T-cell (primary cell): ENCODE results near the gene CABP1. TPM values are rescaled to one million over a fixed set of nuclear protein-coding genes. Genes with fewer than 3 reads are reported as not detected.

Experiments
- ATAC-seq, 4 experiments: fragments of 200-7000 bp in 3 of 4; fragments of 150-1000 bp in 1 of 4; cut with Tn5 transposase; replicated peaks in 1 of 4; 1 replicate in 3 of 4; 2 replicates in 1 of 4; pipeline ENCODE4 v1.10.0; 2021; ENCODE audit warnings: moderate library complexity in 3 of 4, mild to moderate bottlenecking in 2 of 4, moderate number of reproducible peaks in 1 of 4
- CTCF ChIA-PET, 2 donors: fragments of 300-600 bp; sonication (Branson Sonifier 250); formaldehyde crosslinking; loops; one replicate each; lab custom pipeline; 2022; ENCODE audit warnings: antibody characterized with exemption in 2 of 2; lab: Charles Lee
- POLR2A ChIA-PET, 2 donors: fragments of 300-600 bp; sonication (Branson Sonifier 250); formaldehyde crosslinking; loops; one replicate each; lab custom pipeline; 2022; ENCODE audit warnings: antibody characterized with exemption in 2 of 2; lab: Charles Lee
- DNase-seq, 35 experiments: peaks; one replicate each; pipeline versions ENCODE4 v3.0.0 to v3.0.0-alpha.2; 2013 to 2023
- H3K27ac ChIP-seq: one replicate; pipeline ENCODE4 v1.5.1; 2013; ENCODE audit warnings: low read length
- H3K27me3 ChIP-seq, 2 experiments: replicated peaks in 1 of 2; 1 replicate in 1 of 2; 2 replicates in 1 of 2; pipeline versions ENCODE4 v1.6.1 to v1.7.0; 2013; ENCODE audit warnings: low read length in 1 of 2, mixed read lengths in 1 of 2; ENCODE audit not compliant: control insufficient read depth in 2 of 2, insufficient read depth in 2 of 2; ENCODE audit errors: extremely low read depth in 1 of 2
- H3K36me3 ChIP-seq, 2 donors: 1 replicate in 1 of 2; 2 replicates in 1 of 2; pipeline versions ENCODE4 v1.6.1 to v1.7.0; 2013; ENCODE audit warnings: low read length in 1 of 2; ENCODE audit not compliant: control insufficient read depth in 2 of 2, insufficient read depth in 1 of 2; ENCODE audit errors: extremely low read depth in 1 of 2
- H3K4me1 ChIP-seq, 2 experiments: 1 replicate in 1 of 2; 2 replicates in 1 of 2; pipeline versions ENCODE4 v1.6.1 to v1.7.0; 2013; ENCODE audit warnings: low read length in 2 of 2, mixed read lengths in 1 of 2; ENCODE audit not compliant: insufficient read depth in 2 of 2, control insufficient read depth in 1 of 2; ENCODE audit errors: extremely low read depth in 1 of 2
- H3K4me3 ChIP-seq, 2 donors: 1 replicate in 1 of 2; 2 replicates in 1 of 2; pipeline versions ENCODE4 v1.5.1 to v1.7.0; 2013; ENCODE audit warnings: mild to moderate bottlenecking in 2 of 2, low read length in 1 of 2, moderate library complexity in 1 of 2; ENCODE audit not compliant: control insufficient read depth in 1 of 2; ENCODE audit errors: extremely low read depth in 1 of 2
- H3K9me3 ChIP-seq: 2 replicates; pipeline ENCODE4 v1.7.0; 2013
- H3K27ac Mint-ChIP-seq, 2 donors: one replicate each; pipeline ENCODE4 v1.8.0; 2020 to 2021; ENCODE audit warnings: mild to moderate bottlenecking in 2 of 2, mixed read lengths in 2 of 2
- H3K27me3 Mint-ChIP-seq, 2 donors: one replicate each; pipeline ENCODE4 v1.8.0; 2021 to 2022; ENCODE audit warnings: mixed read lengths in 2 of 2
- H3K36me3 Mint-ChIP-seq: one replicate; pipeline ENCODE4 v1.8.0; 2021; ENCODE audit warnings: mixed read lengths
- H3K4me1 Mint-ChIP-seq, 3 donors: one replicate each; pipeline ENCODE4 v1.8.0; 2020 to 2022; ENCODE audit warnings: mixed read lengths in 3 of 3, mild to moderate bottlenecking in 1 of 3
- H3K4me3 Mint-ChIP-seq, 3 donors: one replicate each; pipeline ENCODE4 v1.8.0; 2020 to 2022; ENCODE audit warnings: mild to moderate bottlenecking in 3 of 3, mixed read lengths in 3 of 3, moderate library complexity in 3 of 3
- H3K9me3 Mint-ChIP-seq, 3 donors: one replicate each; pipeline ENCODE4 v1.8.0; 2020 to 2022; ENCODE audit warnings: mixed read lengths in 3 of 3
- WGBS: methylation state at CpG from one replicate; pipeline ENCODE4 v1.1.5; 2013; ENCODE audit warnings: missing lambda C conversion rate; ENCODE audit not compliant: insufficient coverage; 5-methylcytosine and 5-hydroxymethylcytosine counted together
- total RNA-seq, 35 experiments: library from RNA in 6 of 35; stranded (reverse) in 6 of 35; fragments of 120-200 nt in 1 of 35; gene quantifications; one replicate each; pipeline versions ENCODE4 v1.2.1 to v1.2.4 and lab custom pipeline; 2013 to 2026

CABP1 gene
- total RNA-seq, 5 donors from 2014 or later (not counting 1 experiment from before 2014, with no cell fraction given) = not detected

DNA sequence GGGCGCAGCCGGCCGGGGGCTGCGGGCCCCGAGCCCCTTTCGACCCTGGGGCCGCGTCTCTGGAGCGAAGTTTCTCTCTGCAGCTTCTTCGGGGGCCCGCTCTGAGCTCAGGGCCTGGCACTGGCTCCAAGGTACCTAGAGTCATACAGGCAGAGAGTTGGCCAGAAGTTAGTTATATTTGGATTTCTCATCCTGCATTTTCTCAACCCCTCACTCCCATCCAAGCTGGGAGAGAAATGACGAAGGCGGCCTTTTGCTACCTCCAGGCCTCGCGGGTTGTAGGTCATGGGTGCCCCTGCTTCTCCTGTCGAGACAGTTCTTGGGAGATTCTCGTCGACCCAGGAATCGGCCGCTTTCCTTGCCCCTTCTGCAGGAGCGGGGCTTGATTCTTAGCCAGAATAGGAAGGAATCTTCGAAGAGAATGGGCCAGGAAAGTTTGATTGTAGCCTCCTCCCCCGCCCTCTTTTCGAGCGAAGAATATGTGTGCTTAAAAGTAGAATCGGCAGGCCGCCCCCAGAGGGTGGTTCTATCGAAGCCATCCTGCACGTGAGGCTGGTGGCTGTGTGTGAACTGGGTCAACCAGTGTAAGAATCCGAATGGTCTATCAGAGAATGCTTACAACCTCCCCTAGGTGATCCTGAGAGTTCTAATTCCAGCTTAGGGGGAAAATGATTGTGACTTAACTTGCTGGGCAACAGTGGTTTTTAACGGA is 47.3 kb downstream of the CABP1 start:
- DNase-seq = peak in 23 of 35 experiments; percentile 9 to 51 (median 21)
- CTCF ChIA-PET = interaction anchor here in 1 of 2 donors (0.7 kb wide), 1 partner anchor 38 kb away, joined by 3 read pairs; no protein-coding TSS in a partner anchor
- no peaks in the 10 kb centered on the region for H3K36me3 Mint-ChIP-seq
- WGBS = 0% methylated on average over 17 of the region's 31 CpGs
- no peaks in the 10 kb centered on the region for H3K9me3 Mint-ChIP-seq
- Histone ChIP-seq H3K4me1 (peaks cover 21 to 33% of the 10 kb centered on the region in 2 experiments), H3K27ac (no peak overlapping the region), H3K9me3 (no peaks in the 10 kb centered on the region), H3K27me3 (no peaks in the 10 kb centered on the region), H3K4me3 (peak overlapping the region; percentile 79 to 97), H3K36me3 (no peaks in the 10 kb centered on the region)
- no peaks in the 10 kb centered on the region for H3K27me3 Mint-ChIP-seq
- no peak for ATAC-seq
- POLR2A ChIA-PET = no interaction called here
- H3K4me3 Mint-ChIP-seq = peak overlapping the region; percentile 87 to 89 (median 87)
- peaks cover 40 to 55% (median 53%) of the 10 kb centered on the region in 3 donors for H3K4me1 Mint-ChIP-seq
- H3K27ac Mint-ChIP-seq = peak overlapping the region; percentile 58 to 72

DNA sequence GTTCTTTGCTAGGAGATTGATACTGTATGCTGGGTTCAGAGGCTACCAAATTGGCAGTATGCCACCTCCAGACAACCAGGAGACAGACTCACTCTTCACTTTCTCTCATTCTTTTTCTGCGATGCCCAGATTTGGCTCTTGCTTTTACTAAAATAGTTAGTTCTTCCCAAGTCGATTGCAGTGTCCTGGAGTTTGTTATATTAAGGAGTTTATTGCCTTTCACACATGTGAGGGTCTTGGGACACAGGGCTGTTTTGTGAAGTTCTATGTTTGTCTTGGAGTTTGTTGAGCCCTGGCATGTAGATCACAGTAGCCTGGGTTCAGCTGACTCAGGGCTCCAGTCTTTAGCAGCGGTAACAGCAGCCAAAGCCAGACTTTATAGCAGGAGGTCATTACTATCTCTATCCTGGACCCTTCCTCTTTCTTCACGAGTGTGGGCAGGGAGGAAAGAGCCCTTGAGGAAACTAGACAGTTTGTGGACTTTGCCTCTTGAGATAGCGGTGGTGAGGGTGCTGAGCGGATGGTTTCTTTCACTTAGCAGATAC is 48.2 kb downstream of the CABP1 start:
- ATAC-seq (no peak), DNase-seq (peak in 1 of 35 experiments; percentile 19)
- Histone ChIP-seq H3K4me1 (peaks cover 21 to 38% of the 10 kb centered on the region in 2 experiments), H3K4me3 (peak overlapping the region; percentile 19 to 97), H3K27ac (no peak overlapping the region), H3K9me3 (no peaks in the 10 kb centered on the region), H3K36me3 (peaks cover 0 to 5% of the 10 kb centered on the region in 2 donors), H3K27me3 (no peaks in the 10 kb centered on the region)
- H3K36me3 Mint-ChIP-seq = peaks cover 5% of the 10 kb centered on the region
- H3K4me3 Mint-ChIP-seq = peak overlapping the region; percentile 87 to 89 (median 87)
- 61% methylated on average over 2 of the region's 6 CpGs for WGBS
- ChIA-PET POLR2A (no interaction called here), CTCF (no interaction called here)
- peaks cover 48 to 62% (median 58%) of the 10 kb centered on the region in 3 donors for H3K4me1 Mint-ChIP-seq
- H3K27me3 Mint-ChIP-seq = no peaks in the 10 kb centered on the region
- no peaks in the 10 kb centered on the region for H3K9me3 Mint-ChIP-seq
- peak overlapping the region; percentile 55 to 72 for H3K27ac Mint-ChIP-seq

DNA sequence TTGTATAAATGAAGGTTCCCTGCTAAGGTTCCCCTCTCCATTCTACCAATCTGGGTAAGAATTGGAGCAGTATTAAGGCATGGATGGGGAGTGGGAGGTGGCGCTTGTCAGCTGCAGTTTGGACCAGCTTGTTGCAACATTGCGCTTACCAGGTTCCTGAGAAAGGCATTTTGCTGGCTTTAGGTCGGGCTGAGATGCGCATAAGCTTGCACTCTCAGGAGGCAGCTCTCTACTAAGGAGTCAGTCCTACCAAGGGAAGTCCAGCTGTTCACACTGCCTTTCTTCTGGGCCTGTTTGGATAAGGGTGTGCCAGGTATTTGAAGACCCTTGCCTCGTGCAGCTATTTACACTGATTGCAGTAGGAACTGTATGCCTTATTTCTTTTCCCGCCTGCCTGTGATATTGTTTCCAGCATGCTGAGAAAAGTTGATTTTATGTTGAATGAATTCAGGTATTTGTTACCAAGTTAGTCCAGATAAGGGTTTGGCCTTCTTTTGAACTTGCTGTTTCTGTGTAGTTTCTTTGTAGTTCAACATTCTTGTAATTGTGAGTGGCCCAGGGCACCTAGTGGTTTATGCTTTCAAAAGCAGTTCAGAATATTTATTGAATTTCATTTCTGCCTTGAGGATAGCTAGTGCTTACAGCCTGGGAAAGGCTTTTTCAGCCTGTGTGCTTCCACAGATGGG is 49.1 kb downstream of the CABP1 start:
- 100% methylated on average over 2 of the region's 6 CpGs for WGBS
- peaks cover 13% of the 10 kb centered on the region for H3K36me3 Mint-ChIP-seq
- H3K9me3 Mint-ChIP-seq = no peaks in the 10 kb centered on the region
- no peak overlapping the region for H3K27ac Mint-ChIP-seq
- H3K4me1 Mint-ChIP-seq = peaks cover 48 to 64% (median 61%) of the 10 kb centered on the region in 3 donors
- CTCF ChIA-PET = interaction anchor here in 1 of 2 donors (0.6 kb wide), 1 partner anchor 93 kb away, joined by 6 read pairs; no protein-coding TSS in a partner anchor
- Histone ChIP-seq H3K4me3 (no peak overlapping the region), H3K27ac (no peak overlapping the region), H3K27me3 (no peaks in the 10 kb centered on the region), H3K36me3 (peaks cover 4 to 12% of the 10 kb centered on the region in 2 donors), H3K4me1 (peaks cover 21 to 38% of the 10 kb centered on the region in 2 experiments), H3K9me3 (no peaks in the 10 kb centered on the region)
- DNase-seq (no peak), ATAC-seq (no peak)
- POLR2A ChIA-PET = interaction anchor here in 1 of 2 donors (0.5 kb wide), 1 partner anchor 527 kb away, joined by 3 read pairs; no protein-coding TSS in a partner anchor
- no peaks in the 10 kb centered on the region for H3K27me3 Mint-ChIP-seq
- H3K4me3 Mint-ChIP-seq = peak overlapping the region; percentile 87 to 89 (median 87)

DNA sequence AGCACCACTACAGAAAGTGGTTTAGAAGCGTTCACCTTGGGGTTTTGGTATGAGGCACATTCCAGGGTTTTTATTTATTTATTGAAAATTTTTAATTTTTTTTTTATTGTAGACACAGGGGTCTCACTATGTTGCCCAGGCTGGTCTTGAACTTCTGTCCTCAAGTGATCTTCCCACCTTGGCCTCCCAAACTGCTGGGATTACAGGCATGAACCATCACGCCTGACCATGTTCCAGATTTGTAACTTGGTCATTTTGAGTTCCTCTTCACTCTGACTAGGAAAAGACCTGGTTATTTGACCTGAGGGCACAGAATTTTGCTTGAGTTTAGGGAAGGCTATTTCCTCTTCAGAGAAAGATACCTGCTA is 49.6 kb downstream of the CABP1 start:
- Histone ChIP-seq H3K9me3 (no peaks in the 10 kb centered on the region), H3K4me3 (no peak overlapping the region), H3K36me3 (peaks cover 6 to 18% of the 10 kb centered on the region in 2 donors), H3K27ac (no peak overlapping the region), H3K4me1 (peaks cover 21 to 38% of the 10 kb centered on the region in 2 experiments), H3K27me3 (no peaks in the 10 kb centered on the region)
- CTCF ChIA-PET = no interaction called here
- H3K4me3 Mint-ChIP-seq = no peak overlapping the region
- H3K27me3 Mint-ChIP-seq = no peaks in the 10 kb centered on the region
- no peak for ATAC-seq
- H3K9me3 Mint-ChIP-seq = no peaks in the 10 kb centered on the region
- H3K4me1 Mint-ChIP-seq = peaks cover 48 to 61% (median 60%) of the 10 kb centered on the region in 3 donors
- no peak overlapping the region for H3K27ac Mint-ChIP-seq
- 100% methylated on average over 1 of the region's 2 CpGs for WGBS
- DNase-seq = no peak
- POLR2A ChIA-PET = interaction anchor here in 1 of 2 donors (0.5 kb wide), 1 partner anchor 527 kb away, joined by 3 read pairs; no protein-coding TSS in a partner anchor
- H3K36me3 Mint-ChIP-seq = peaks cover 18% of the 10 kb centered on the region

DNA sequence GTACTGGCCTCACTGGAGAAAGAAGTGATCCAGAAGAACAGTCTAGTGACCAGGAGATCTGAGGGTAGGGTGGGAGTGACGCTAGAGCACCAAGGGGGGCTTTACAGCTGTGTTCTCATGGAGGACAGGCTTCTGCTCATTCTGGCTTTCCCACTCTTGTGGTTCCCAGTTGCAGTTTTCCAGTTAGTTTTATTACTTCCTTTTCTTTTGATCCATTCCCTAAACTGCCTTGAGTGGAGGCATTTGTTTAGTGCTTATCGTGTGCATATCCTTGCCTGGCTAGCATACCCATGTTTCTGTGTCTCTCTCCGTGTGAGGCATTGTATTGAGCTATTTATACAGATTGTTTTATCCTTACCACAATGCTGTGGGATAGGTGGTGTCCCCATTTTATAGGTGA is 50.6 kb downstream of the CABP1 start:
- 100% methylated on average over 1 of the region's 3 CpGs for WGBS
- peaks cover 48 to 57% (median 57%) of the 10 kb centered on the region in 3 donors for H3K4me1 Mint-ChIP-seq
- Histone ChIP-seq H3K36me3 (peaks cover 7 to 27% of the 10 kb centered on the region in 2 donors), H3K27me3 (no peaks in the 10 kb centered on the region), H3K4me3 (no peak overlapping the region), H3K27ac (no peak overlapping the region), H3K4me1 (peaks cover 21 to 37% of the 10 kb centered on the region in 2 experiments), H3K9me3 (no peaks in the 10 kb centered on the region)
- ChIA-PET POLR2A (interaction anchor here in 1 of 2 donors (0.5 kb wide), 1 partner anchor 392 kb away, joined by 4 read pairs; no protein-coding TSS in a partner anchor), CTCF (interaction anchor here in 1 of 2 donors (1.2 kb wide), 1 partner anchor 25 kb away, joined by 3 read pairs; no protein-coding TSS in a partner anchor)
- no peaks in the 10 kb centered on the region for H3K9me3 Mint-ChIP-seq
- ATAC-seq = no peak
- DNase-seq = no peak
- no peak overlapping the region for H3K4me3 Mint-ChIP-seq
- H3K36me3 Mint-ChIP-seq = peaks cover 27% of the 10 kb centered on the region
- no peak overlapping the region for H3K27ac Mint-ChIP-seq
- H3K27me3 Mint-ChIP-seq = no peaks in the 10 kb centered on the region

DNA sequence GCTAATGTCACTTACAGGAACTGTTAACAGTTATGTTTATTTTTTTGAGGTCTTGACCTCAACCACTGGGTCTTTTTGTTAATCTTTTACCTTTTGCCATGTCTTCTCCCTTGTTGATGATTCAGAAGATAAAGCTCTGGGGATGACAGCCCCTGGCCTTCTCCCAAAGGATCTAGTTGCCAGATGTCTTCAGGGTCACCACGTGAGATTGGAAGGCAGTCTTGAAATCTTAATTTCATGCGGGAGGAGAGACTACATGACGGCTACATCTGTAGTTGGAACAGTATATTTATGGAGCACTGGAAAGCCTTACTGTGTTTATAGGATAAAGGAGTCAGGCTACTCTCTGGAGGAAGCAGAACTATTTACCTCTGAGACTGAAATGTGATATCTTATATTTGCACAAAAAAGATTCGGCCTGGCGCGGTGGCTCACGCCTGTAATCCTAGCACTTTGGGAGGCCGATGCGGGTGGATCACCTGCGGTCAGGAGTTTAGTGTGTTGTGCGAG is 52.2 kb downstream of the CABP1 start:
- Histone ChIP-seq H3K4me1 (peaks cover 21 to 34% of the 10 kb centered on the region in 2 experiments), H3K27ac (no peak overlapping the region), H3K4me3 (no peak overlapping the region), H3K9me3 (no peaks in the 10 kb centered on the region), H3K36me3 (peaks cover 7 to 43% of the 10 kb centered on the region in 2 donors), H3K27me3 (no peaks in the 10 kb centered on the region)
- Mint-ChIP-seq H3K4me1 (peaks cover 48 to 57% (median 57%) of the 10 kb centered on the region in 3 donors), H3K4me3 (no peak overlapping the region), H3K27ac (peak overlapping the region in 1 of 2 donors; percentile 55), H3K27me3 (no peaks in the 10 kb centered on the region), H3K9me3 (no peaks in the 10 kb centered on the region), H3K36me3 (peaks cover 43% of the 10 kb centered on the region)
- no peak for DNase-seq
- ATAC-seq = no peak
- ChIA-PET POLR2A (interaction anchor here in 1 of 2 donors (0.6 kb wide), 1 partner anchor 1519 kb away, joined by 5 read pairs; no protein-coding TSS in a partner anchor), CTCF (no interaction called here)
- WGBS = 75% methylated on average over 3 of the region's 11 CpGs
